ENCODE data around the gene CXCL17. TPM values are rescaled to one million over a fixed set of nuclear protein-coding genes. Genes with fewer than 3 reads are reported as not detected.
"Not testable (repeated sequence)": the region's sequence is repeated elsewhere in the genome, so short reads cannot be mapped to it uniquely, and the experiment has no call there.

The CXCL17 gene
- total RNA-seq, 1 donor from 2014 or later, result not detected

DNA sequence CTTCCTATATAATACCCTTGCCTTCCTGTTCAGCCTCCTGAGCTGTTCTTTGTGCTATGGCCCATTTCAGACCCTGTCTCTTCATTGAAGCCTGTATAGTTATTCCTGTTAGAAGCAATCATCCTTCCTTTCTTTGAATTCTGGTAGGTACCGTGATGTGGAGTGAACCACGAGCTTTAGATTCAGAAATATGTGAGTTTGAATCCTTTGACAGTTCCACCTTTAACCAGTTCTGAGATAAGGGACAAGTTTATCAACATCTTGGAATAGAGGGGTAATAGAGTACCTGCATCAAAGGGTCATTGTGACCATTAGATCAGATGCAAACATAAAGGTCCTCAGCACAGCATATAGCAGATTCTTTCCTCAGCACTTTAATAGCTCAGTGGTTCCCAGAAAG, 12.3 kb upstream of the CXCL17 start:
- peaks cover 14% of the 10 kb centered on the region for H3K4me1 Mint-ChIP-seq (ENCODE audit: low read depth)
- no peak overlapping the region for H3K4me3 Mint-ChIP-seq
- H3K27ac Mint-ChIP-seq, result no peak overlapping the region
- no peaks in the 10 kb centered on the region for H3K9me3 Mint-ChIP-seq
- H3K27me3 Mint-ChIP-seq (ENCODE audit: insufficient read depth), result peaks cover 8% of the 10 kb centered on the region
- H3K36me3 Mint-ChIP-seq (ENCODE audit: low read depth), result no peaks in the 10 kb centered on the region
- intact Hi-C loops (cut with micrococcal nuclease), result no loop called here
- no peak for DNase-seq (ENCODE audit: low spot score)

DNA sequence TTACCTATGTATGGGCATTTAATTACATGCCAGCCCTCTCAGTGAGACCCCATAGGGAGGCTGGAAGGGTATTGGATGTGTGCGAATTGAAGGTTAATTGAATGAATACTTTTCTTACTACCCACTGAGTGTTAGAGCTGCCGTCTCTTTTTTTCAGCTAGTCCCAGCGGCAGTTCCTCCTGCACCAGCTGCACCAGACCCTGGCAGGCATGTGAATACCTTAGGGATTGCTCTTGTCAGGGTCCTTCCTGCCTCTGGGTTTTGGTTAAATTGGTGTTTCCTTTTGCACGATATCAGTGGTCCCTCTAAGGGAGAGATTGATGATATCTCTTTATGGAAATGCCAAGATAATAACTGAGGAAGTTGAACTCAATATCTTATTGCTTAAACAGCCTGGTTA, 9.8 kb upstream of the CXCL17 start:
- Mint-ChIP-seq H3K27me3 (ENCODE audit: insufficient read depth) (peaks cover 2% of the 10 kb centered on the region), H3K4me3 (no peak overlapping the region), H3K36me3 (ENCODE audit: low read depth) (no peaks in the 10 kb centered on the region), H3K27ac (no peak overlapping the region), H3K4me1 (ENCODE audit: low read depth) (peaks cover 14% of the 10 kb centered on the region), H3K9me3 (no peaks in the 10 kb centered on the region)
- DNase-seq (ENCODE audit: low spot score), result no peak
- intact Hi-C loops (cut with micrococcal nuclease), result no loop called here

DNA sequence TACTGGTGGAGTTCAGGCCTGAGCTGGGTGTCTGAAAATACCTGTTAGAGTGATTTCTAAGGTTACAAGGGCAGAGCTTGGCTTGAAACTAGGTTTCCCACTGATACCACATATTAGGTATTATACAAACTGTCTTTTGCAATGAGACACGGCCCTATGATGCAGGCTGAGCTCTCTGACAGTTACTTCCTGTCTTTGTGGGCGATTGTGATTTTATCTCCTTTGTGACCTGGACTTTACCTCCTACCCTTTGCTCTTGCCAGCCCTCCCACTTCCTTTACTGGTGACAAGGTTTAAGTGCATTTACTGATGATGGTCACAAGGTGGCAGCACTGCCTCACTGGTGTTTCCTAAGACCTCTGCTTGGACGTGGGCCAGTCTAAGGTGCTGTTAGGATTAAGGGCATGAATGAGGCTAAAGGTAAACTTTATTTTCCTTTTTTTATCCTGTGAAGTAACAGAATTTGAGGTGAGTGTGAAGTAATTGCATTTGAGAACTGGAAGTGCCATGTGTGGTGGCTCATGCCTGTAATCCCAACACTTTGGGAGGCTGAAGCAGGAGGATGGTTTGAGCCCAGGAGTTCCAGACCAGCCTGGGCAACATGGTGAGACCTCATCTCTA, 7.7 kb upstream of the CXCL17 start:
- H3K27ac Mint-ChIP-seq, result no peak overlapping the region

DNA sequence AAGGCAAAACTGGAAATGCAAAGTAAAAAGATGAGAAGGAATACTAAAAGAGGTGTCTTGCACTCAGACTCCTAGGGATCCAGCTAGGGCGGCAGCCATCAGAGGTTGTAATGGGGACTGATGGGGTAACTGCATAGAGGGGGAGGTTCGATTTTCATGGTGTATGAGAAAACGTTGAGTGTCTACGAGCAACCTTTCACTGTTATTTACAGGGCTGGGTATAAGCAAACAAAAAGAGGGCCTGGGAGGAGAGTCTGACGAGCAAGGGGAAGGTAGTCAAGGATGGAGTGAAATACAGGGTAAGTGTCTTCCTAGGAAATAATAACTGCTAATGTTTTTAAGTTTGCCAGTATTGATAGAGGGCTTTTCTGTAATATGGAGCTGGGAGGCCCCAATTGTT, 5.6 kb upstream of the CXCL17 start:
- H3K36me3 Mint-ChIP-seq (ENCODE audit: low read depth); H3K9me3 Mint-ChIP-seq; H3K27me3 Mint-ChIP-seq (ENCODE audit: insufficient read depth); H3K4me1 Mint-ChIP-seq (ENCODE audit: low read depth); intact Hi-C loops (cut with micrococcal nuclease); H3K4me3 Mint-ChIP-seq; DNase-seq (ENCODE audit: low spot score); H3K27ac Mint-ChIP-seq: not testable (repeated sequence)

More for the DNA sequence above, 7.7 kb upstream of the CXCL17 start:
- Mint-ChIP-seq H3K4me3 (no peak overlapping the region), H3K4me1 (ENCODE audit: low read depth) (peaks cover 7% of the 10 kb centered on the region), H3K9me3 (no peaks in the 10 kb centered on the region), H3K27me3 (ENCODE audit: insufficient read depth) (peaks cover 2% of the 10 kb centered on the region), H3K36me3 (ENCODE audit: low read depth) (no peaks in the 10 kb centered on the region)
- peak; percentile 74 for DNase-seq (ENCODE audit: low spot score)
- intact Hi-C loops (cut with micrococcal nuclease), result loop anchor here (1.0 kb wide), 7 partner anchors 10 to 146 kb away; no protein-coding TSS in a partner anchor

DNA sequence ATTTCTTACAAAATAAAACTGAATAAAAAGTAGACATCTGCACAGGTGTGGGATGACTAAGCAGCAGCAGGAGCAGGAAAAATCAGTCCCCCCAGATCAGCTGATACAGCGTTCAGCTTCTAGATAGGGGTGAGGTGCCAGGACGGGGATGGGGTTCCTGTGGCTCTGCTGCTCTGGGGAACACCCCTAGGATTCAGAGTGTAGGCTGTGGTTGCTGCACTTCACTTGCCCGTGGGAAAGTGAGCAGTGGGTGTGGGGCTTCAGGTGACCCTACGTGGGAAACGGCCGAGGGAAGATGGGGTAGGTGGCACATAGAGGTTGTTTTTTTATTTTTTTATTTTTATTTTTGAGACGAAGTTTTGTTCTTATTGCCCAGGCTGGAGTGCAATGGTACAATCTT, 3.2 kb upstream of the CXCL17 start:
- H3K27me3 Mint-ChIP-seq (ENCODE audit: insufficient read depth), result no peaks in the 10 kb centered on the region
- no peaks in the 10 kb centered on the region for H3K9me3 Mint-ChIP-seq
- H3K4me3 Mint-ChIP-seq, result no peak overlapping the region
- no peaks in the 10 kb centered on the region for H3K36me3 Mint-ChIP-seq (ENCODE audit: low read depth)
- no peak for DNase-seq (ENCODE audit: low spot score)
- intact Hi-C loops (cut with micrococcal nuclease), result no loop called here
- H3K4me1 Mint-ChIP-seq (ENCODE audit: low read depth), result peaks cover 10% of the 10 kb centered on the region
- H3K27ac Mint-ChIP-seq, result no peak overlapping the region

DNA sequence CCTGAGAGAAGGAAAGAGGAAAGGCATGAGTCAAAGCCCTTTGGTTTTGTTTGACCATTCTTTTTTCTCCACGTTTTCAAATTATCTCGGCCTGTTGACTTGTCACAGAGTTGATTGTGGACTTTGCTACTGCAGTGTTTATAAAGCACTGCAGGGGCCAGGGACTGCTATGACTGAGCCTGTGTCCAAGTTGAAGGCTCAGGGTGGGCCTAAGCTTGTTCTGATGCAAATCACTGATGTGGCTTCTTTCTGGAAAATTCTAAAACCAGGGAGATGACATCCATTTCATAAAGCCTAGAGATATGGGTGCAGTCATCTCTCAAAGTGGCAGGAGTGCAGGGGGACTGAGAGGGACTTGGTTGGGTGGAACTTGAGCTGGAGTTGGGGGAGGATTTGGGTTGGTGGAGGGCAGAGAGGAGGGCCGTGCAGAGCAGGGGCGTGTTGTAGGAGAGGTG, 1.2 kb upstream of the CXCL17 start:
- no peaks in the 10 kb centered on the region for H3K9me3 Mint-ChIP-seq
- no peak overlapping the region for H3K27ac Mint-ChIP-seq
- no peak overlapping the region for H3K4me3 Mint-ChIP-seq
- no peak for DNase-seq (ENCODE audit: low spot score)
- intact Hi-C loops (cut with micrococcal nuclease), result no loop called here
- H3K4me1 Mint-ChIP-seq (ENCODE audit: low read depth), result peaks cover 18% of the 10 kb centered on the region
- H3K36me3 Mint-ChIP-seq (ENCODE audit: low read depth), result no peaks in the 10 kb centered on the region
- H3K27me3 Mint-ChIP-seq (ENCODE audit: insufficient read depth), result no peaks in the 10 kb centered on the region

DNA sequence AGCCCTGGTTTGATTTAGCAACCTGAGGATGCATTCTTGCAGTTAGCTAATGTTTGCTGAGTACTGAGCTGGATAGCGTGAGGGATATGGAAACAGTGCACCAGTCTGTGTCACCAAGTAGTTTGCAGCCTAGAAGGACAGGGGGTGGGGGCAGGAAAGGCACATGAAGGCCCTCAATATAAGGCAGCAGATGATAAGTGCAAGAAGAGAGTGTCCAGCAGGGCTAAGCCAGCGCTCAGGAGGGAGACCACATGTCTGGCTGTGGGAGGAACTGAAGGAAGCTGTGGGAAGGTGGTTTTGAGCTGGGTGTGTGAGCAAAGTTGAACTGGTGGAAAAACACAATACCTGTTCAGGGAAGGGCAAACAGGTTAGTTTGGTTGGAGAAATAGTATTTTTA, 1.7 kb downstream of the CXCL17 start:
- Mint-ChIP-seq H3K9me3 (no peaks in the 10 kb centered on the region), H3K36me3 (ENCODE audit: low read depth) (no peaks in the 10 kb centered on the region), H3K4me1 (ENCODE audit: low read depth) (peaks cover 24% of the 10 kb centered on the region), H3K27me3 (ENCODE audit: insufficient read depth) (no peaks in the 10 kb centered on the region), H3K27ac (peak overlapping the region; percentile 4), H3K4me3 (no peak overlapping the region)
- intact Hi-C loops (cut with micrococcal nuclease), result no loop called here
- DNase-seq (ENCODE audit: low spot score), result no peak

DNA sequence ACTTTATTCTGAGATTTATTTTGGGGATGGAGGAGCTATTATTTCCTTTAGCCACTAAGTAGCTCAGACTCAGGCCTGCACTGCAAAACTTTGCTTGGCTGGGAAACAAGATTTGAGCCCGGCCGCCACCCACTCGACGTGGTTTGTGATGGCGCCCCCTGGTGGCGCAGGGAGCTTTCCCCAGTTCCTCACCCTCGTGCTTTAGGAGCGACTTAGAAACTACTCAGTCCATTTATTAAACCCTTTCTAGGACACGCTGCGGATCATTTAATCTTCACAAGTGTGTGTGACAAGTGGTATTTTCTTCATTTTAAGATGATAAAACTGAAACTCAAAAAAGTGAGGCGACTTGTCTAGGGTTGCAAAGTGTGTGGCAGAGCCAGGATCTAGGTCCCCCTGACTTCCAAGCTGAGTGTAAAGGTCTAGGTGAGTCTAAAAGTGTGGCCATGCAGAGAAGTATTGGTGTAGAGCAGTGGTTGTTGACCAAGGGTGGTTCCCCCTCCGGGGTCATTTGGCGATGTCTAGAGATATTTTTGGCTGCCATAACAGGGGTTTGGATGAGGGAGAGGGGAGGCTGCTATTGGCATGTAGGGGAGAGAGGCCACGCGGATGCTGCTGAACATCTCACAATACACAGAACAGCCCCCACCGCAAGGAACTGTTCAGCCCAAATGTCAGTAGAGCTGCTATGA, 2.2 kb downstream of the CXCL17 start:
- Mint-ChIP-seq H3K27ac (peak overlapping the region; percentile 4), H3K9me3 (no peaks in the 10 kb centered on the region), H3K4me3 (no peak overlapping the region), H3K36me3 (ENCODE audit: low read depth) (no peaks in the 10 kb centered on the region), H3K27me3 (ENCODE audit: insufficient read depth) (no peaks in the 10 kb centered on the region), H3K4me1 (ENCODE audit: low read depth) (peaks cover 24% of the 10 kb centered on the region)
- peak; percentile 68 for DNase-seq (ENCODE audit: low spot score)
- intact Hi-C loops (cut with micrococcal nuclease), result loop anchor here (1.0 kb wide), 2 partner anchors 10 to 332 kb away; no protein-coding TSS in a partner anchor

DNA sequence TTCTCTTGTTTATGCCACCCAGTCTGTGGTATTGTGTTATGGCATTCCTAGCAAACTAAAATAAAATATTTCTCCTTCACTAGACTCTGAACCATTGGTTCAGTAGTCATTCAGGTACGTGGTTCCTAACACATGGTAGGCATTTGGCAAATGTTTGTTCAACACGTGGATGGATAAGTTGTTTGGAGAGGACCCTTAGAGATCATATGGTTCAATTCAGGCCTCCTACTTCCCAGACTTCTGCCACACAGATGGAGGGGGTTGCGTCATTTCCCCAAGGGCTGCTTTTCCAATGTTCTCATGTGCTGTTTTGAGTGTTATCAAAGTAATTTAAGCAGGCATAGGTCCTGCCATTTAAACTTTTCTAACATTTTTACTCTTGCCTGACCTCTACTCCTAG, 6.7 kb downstream of the CXCL17 start:
- intact Hi-C loops (cut with micrococcal nuclease), result no loop called here
- Mint-ChIP-seq H3K4me1 (ENCODE audit: low read depth) (peaks cover 15% of the 10 kb centered on the region), H3K27me3 (ENCODE audit: insufficient read depth) (peaks cover 3% of the 10 kb centered on the region), H3K4me3 (no peak overlapping the region), H3K27ac (no peak overlapping the region), H3K36me3 (ENCODE audit: low read depth) (no peaks in the 10 kb centered on the region), H3K9me3 (no peaks in the 10 kb centered on the region)
- DNase-seq (ENCODE audit: low spot score), result no peak

DNA sequence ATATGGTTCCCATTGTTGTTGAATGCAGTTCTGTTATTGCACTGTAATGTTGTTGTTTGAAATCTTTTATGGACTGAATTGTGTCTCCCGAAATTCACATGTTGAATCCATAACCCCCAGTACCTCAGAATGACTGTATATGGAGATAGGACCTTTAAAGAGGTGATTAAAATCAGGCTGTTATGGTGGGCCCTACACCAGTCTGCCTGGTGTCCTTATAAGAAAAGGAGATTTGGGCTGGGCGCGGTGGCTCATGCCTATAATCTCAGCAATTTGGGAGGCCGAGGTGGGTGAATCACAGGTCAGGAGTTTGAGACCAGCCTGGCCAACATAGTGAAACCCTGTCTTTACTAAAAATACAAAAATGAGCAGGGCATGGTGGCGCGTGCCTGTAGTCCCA, 7.4 kb downstream of the CXCL17 start:
- Mint-ChIP-seq H3K4me3 (no peak overlapping the region), H3K27ac (no peak overlapping the region), H3K4me1 (ENCODE audit: low read depth) (peaks cover 8% of the 10 kb centered on the region), H3K27me3 (ENCODE audit: insufficient read depth) (peaks cover 3% of the 10 kb centered on the region), H3K36me3 (ENCODE audit: low read depth) (no peaks in the 10 kb centered on the region), H3K9me3 (no peaks in the 10 kb centered on the region)
- intact Hi-C loops (cut with micrococcal nuclease), result no loop called here
- no peak for DNase-seq (ENCODE audit: low spot score)

DNA sequence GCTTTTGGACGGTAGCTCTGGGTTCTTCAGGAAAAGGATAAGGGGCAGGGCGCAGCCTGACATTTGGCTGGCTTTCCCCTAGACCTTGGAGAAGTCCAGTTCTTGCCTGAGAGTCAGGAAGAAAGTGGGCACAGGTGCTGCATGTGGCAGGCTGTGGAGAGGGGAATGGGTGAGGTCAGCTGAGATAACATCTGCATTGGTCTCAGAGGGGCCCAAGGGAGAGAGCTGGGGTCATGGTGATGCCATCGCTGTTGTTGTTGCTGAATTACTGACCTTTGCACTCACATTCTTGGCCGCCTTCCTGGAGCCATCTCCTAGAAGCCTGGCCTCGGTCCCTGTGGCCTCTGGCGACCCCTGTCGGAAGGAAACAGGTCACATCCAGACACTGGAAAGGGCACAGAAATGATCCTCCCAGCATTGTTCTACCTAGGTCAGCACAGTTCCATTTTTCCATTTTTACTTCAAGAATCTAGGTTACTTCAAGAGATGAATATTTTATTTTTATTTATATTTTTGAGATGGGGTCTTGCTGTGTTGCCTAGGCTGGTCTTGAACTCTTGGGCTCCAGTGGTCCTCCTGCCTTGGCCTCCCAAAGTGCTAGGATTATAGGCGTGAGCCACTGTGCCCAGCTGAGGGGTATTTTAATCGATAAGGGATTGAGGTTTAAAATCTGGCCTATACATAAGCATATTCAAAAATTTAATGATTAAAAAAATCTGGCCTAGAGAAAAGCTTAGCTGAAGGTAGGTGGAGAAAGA, 9.1 kb downstream of the CXCL17 start:
- peaks cover 5% of the 10 kb centered on the region for H3K27me3 Mint-ChIP-seq (ENCODE audit: insufficient read depth)
- no peak overlapping the region for H3K27ac Mint-ChIP-seq
- H3K9me3 Mint-ChIP-seq, result no peaks in the 10 kb centered on the region
- H3K36me3 Mint-ChIP-seq (ENCODE audit: low read depth), result no peaks in the 10 kb centered on the region
- peak; percentile 46 for DNase-seq (ENCODE audit: low spot score)
- H3K4me1 Mint-ChIP-seq (ENCODE audit: low read depth), result peaks cover 6% of the 10 kb centered on the region
- H3K4me3 Mint-ChIP-seq, result no peak overlapping the region
- intact Hi-C loops (cut with micrococcal nuclease), result loop anchor here (1.0 to 2.0 kb wide), 2 partner anchors 13 to 47 kb away; no protein-coding TSS in a partner anchor

DNA sequence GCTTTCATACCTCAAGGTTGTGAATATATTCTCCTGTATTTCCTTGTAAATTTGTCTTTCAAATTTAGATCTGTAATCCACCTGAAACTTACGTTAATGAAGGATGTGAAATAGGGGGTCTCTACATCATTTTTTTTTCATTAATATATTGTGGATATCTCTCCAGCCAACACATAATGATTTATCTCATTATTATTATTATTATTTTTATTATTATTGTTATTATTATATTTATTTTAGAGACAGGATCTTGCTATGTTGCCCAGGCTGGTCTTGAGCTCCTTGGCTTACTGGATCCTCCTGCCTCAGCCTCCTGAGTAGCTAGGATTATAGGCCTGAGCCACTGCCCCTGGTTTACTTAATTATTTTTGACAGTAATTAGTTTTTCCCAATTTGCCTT, 11.3 kb downstream of the CXCL17 start:
- no peaks in the 10 kb centered on the region for H3K36me3 Mint-ChIP-seq (ENCODE audit: low read depth)
- no peaks in the 10 kb centered on the region for H3K4me1 Mint-ChIP-seq (ENCODE audit: low read depth)
- H3K27ac Mint-ChIP-seq, result no peak overlapping the region
- H3K9me3 Mint-ChIP-seq, result no peaks in the 10 kb centered on the region
- H3K27me3 Mint-ChIP-seq (ENCODE audit: insufficient read depth), result peaks cover 14% of the 10 kb centered on the region
- no peak for DNase-seq (ENCODE audit: low spot score)
- no peak overlapping the region for H3K4me3 Mint-ChIP-seq
- intact Hi-C loops (cut with micrococcal nuclease), result no loop called here

DNA sequence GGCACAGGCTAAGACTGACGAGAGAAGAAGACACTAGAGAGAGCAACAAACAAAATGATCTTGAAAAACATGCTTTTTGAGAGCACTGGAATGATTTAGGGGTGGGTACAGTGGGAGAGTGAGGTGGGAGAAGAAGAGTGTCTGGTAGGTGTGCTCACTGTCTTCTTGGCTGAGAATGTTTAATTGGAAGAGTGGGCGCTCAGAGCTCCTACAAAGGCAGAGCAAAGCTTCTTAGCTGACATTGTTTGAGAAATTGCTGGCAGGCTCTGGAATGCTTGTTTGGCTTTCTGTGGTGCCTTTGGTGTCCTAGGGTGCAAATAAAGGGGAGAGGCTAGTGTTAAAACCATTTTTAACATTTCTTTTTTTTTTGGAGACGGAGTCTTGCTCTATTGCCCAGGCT, 14.1 kb downstream of the CXCL17 start:
- intact Hi-C loops (cut with micrococcal nuclease), result no loop called here
- Mint-ChIP-seq H3K4me3 (no peak overlapping the region), H3K27ac (no peak overlapping the region), H3K36me3 (ENCODE audit: low read depth) (no peaks in the 10 kb centered on the region), H3K9me3 (no peaks in the 10 kb centered on the region), H3K4me1 (ENCODE audit: low read depth) (no peaks in the 10 kb centered on the region), H3K27me3 (ENCODE audit: insufficient read depth) (peaks cover 11% of the 10 kb centered on the region)
- DNase-seq (ENCODE audit: low spot score), result no peak

All from activated T-helper 1 cell treated with anti-CD3 and anti-CD28 coated beads, Interleukin-12 subunit alpha, Interleukin-12 subunit beta, Interleukin-2, Interleukin-4 antibody, amounts not matched to agents 30 ng/mL and 10 ng/mL and 1 ng/mL, durations not matched to agents 14 hours and 24 hours and 36 hours (primary cell).